Measurements from ENCODE around the gene ADAM22.

ADAM22 gene

GRCh38 chr7:87982116-87982515 lies 48.1 kb downstream of the ADAM22 start:
- TF ChIP-seq CTCF (IDR thresholded peaks at IDR 0.05; ENCODE audit: low read depth, low read length) (no peak), MYC (IDR thresholded peaks at IDR 0.05; ENCODE audit: low read depth, low read length) (no peak), POLR2A (IDR thresholded peaks at IDR 0.05; ENCODE audit: extremely low read depth, insufficient read length) (no peak)
- TF ChIP-seq, protein P1, sequence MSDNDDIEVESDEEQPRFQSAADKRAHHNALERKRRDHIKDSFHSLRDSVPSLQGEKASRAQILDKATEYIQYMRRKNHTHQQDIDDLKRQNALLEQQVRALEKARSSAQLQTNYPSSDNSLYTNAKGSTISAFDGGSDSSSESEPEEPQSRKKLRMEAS (IDR thresholded peaks at IDR 0.05; ENCODE audit: low read depth, low read length), result no peak
- no peak for DNase-seq (ENCODE audit: low read depth)
- H3K4me3 ChIP-seq (ENCODE audit: low read depth, low read length), result no peak overlapping the region

GRCh38 chr7:87984088-87984487 lies 50.0 kb downstream of the ADAM22 start:
- TF ChIP-seq MYC (IDR thresholded peaks at IDR 0.05; ENCODE audit: low read depth, low read length), result no peak
- TF ChIP-seq, protein P1 (IDR thresholded peaks at IDR 0.05; ENCODE audit: low read depth, low read length), result no peak
- DNase-seq (ENCODE audit: low read depth), result no peak
- no peak overlapping the region for H3K4me3 ChIP-seq (ENCODE audit: low read depth, low read length)

DNA sequence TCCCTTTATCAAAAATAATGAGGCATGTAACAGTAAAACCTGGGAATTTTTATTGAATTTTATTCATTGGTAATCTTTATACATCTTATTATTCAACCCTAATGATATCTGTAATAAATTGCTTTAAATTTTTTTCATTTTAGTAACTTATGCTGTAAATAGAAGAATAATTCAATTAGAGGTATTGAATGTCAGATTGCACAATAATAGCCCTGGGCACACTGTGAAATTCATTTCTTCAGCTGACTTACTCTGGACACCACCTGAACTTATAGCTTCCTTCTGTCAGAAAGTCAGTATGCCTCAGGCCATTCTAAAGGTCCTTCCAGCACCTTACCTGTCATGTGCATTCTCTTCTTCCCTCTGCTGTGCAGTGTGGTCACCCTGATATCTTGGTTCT lies 59.2 kb downstream of the ADAM22 start:
- TF ChIP-seq POLR2A (IDR thresholded peaks at IDR 0.05; ENCODE audit: extremely low read depth, insufficient read length) (no peak), CTCF (IDR thresholded peaks at IDR 0.05; ENCODE audit: low read depth, low read length) (no peak), MYC (IDR thresholded peaks at IDR 0.05; ENCODE audit: low read depth, low read length) (no peak)
- TF ChIP-seq, protein P1 (IDR thresholded peaks at IDR 0.05; ENCODE audit: low read depth, low read length), result no peak
- H3K4me3 ChIP-seq (ENCODE audit: low read depth, low read length), result no peak overlapping the region
- DNase-seq (ENCODE audit: low read depth), result no peak

GRCh38 chr7:87999261-87999660 lies 65.2 kb downstream of the ADAM22 start:
- TF ChIP-seq, protein P1 (IDR thresholded peaks at IDR 0.05; ENCODE audit: low read depth, low read length), result no peak
- TF ChIP-seq CTCF (IDR thresholded peaks at IDR 0.05; ENCODE audit: low read depth, low read length), result no peak
- TF ChIP-seq MYC (IDR thresholded peaks at IDR 0.05; ENCODE audit: low read depth, low read length), result no peak

GRCh38 chr7:88001744-88002530 lies 67.9 kb downstream of the ADAM22 start:
- no peak for DNase-seq (ENCODE audit: low read depth)
- TF ChIP-seq CTCF (IDR thresholded peaks at IDR 0.05; ENCODE audit: low read depth, low read length), result no peak

More at GRCh38 chr7:87999261-87999660, 65.2 kb downstream of the ADAM22 start:
- no peak overlapping the region for H3K4me3 ChIP-seq (ENCODE audit: low read depth, low read length)
- DNase-seq (ENCODE audit: low read depth), result no peak

GRCh38 chr7:88002617-88003016 lies 68.6 kb downstream of the ADAM22 start:
- no peak for TF ChIP-seq POLR2A (IDR thresholded peaks at IDR 0.05; ENCODE audit: extremely low read depth, insufficient read length)
- TF ChIP-seq CTCF (IDR thresholded peaks at IDR 0.05; ENCODE audit: low read depth, low read length), result no peak
- TF ChIP-seq, protein P1 (IDR thresholded peaks at IDR 0.05; ENCODE audit: low read depth, low read length), result no peak
- no peak for TF ChIP-seq MYC (IDR thresholded peaks at IDR 0.05; ENCODE audit: low read depth, low read length)
- no peak for DNase-seq (ENCODE audit: low read depth)
- no peak overlapping the region for H3K4me3 ChIP-seq (ENCODE audit: low read depth, low read length)

More at GRCh38 chr7:88001744-88002530, 67.9 kb downstream of the ADAM22 start:
- H3K4me3 ChIP-seq (ENCODE audit: low read depth, low read length), result no peak overlapping the region

Data from NB4 (cell line).